GM12892 (cell line): ENCODE results near the gene DAGLB.

Source experiments
- POLR2A ChIP-seq: IDR thresholded peaks from 2 replicates; pipeline ENCODE4 v1.6.1; 2011; ENCODE audit warnings: low read depth, low read length, control low read depth
- POLR2AphosphoS5 ChIP-seq: IDR thresholded peaks from 2 replicates; pipeline ENCODE4 v1.6.1; 2011; ENCODE audit warnings: low read depth, low read length, control low read depth

DNA sequence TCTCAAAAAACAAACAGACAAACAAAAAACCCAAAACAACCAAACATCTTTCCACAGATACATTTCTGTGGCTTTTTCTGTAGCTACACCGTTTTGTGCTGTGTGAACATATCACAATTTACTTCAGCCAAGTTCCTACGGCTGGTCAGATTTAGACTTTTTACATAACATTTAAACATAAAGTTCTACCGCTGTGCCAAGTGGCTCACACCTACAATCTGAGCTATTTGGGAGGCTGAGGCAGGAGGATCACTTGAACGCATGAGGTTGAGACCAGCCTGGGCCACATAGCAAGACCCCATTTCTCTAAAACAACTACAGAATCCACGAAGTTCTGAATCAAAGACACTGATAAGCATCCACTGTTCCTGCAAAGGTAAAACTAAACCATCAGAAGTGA is 30.3 kb downstream of the DAGLB start:
- TF ChIP-seq POLR2A: no peak
- TF ChIP-seq POLR2AphosphoS5: no peak
